ENCODE measurements around the gene MYT1.

DNA sequence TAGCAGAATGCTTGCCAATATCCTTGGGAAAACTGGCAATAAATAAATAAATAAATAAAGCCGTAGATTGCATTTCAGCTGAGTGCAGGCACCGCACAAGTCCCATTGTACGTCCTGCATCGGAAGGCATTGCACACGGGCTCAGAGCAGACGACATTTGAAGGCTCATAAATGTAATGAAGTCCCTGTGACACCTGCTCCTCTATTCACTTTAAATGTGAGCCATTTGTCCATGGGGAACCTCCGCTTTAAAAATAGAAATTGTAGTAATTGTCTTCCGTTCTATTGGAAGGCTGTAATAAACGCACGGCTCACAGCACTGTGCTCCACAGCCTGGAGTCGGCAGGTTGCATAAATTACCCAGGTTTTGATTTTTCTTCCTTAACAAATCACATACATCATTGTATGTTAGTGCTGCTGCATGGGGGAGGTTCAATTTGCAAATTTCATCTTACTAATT lies 32.6 kb downstream of the MYT1 start:
- no peak for TF ChIP-seq POLR2A (IDR thresholded peaks at IDR 0.05)
- TF ChIP-seq, protein P1, sequence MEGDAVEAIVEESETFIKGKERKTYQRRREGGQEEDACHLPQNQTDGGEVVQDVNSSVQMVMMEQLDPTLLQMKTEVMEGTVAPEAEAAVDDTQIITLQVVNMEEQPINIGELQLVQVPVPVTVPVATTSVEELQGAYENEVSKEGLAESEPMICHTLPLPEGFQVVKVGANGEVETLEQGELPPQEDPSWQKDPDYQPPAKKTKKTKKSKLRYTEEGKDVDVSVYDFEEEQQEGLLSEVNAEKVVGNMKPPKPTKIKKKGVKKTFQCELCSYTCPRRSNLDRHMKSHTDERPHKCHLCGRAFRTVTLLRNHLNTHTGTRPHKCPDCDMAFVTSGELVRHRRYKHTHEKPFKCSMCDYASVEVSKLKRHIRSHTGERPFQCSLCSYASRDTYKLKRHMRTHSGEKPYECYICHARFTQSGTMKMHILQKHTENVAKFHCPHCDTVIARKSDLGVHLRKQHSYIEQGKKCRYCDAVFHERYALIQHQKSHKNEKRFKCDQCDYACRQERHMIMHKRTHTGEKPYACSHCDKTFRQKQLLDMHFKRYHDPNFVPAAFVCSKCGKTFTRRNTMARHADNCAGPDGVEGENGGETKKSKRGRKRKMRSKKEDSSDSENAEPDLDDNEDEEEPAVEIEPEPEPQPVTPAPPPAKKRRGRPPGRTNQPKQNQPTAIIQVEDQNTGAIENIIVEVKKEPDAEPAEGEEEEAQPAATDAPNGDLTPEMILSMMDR (IDR thresholded peaks at IDR 0.05) = no peak
- no peak for TF ChIP-seq POLR2AphosphoS5 (IDR thresholded peaks at IDR 0.05)
